Measurements from ENCODE around the gene SIT1. TPM values are rescaled to one million over a fixed set of nuclear protein-coding genes. Genes with fewer than 3 reads are reported as not detected.

Gene SIT1
- total RNA-seq, 1 experiment from 2014 or later, result not detected

GRCh38 chr9:35674025-35674361 is 23.3 kb upstream of the SIT1 start:
- no peaks in the 10 kb centered on the region for H3K9me3 Mint-ChIP-seq (ENCODE audit: low read depth, unreplicated experiment)
- no peak for DNase-seq
- H3K27ac Mint-ChIP-seq (ENCODE audit: unreplicated experiment), result no peak overlapping the region
- no peak overlapping the region for H3K4me3 Mint-ChIP-seq (ENCODE audit: low read depth, unreplicated experiment)
- TF ChIP-seq CTCF (IDR thresholded peaks at IDR 0.05; ENCODE audit: unreplicated experiment), result no peak
- peaks cover 31% of the 10 kb centered on the region for H3K4me1 Mint-ChIP-seq (ENCODE audit: low read depth, unreplicated experiment)
- intact Hi-C loops (cut with micrococcal nuclease; ENCODE audit: unreplicated experiment), result no loop called here
- H3K36me3 Mint-ChIP-seq (ENCODE audit: insufficient read depth, unreplicated experiment), result no peaks in the 10 kb centered on the region
- BruUV-seq (replicated peaks), result no TSS peak
- H3K27me3 Mint-ChIP-seq (ENCODE audit: unreplicated experiment), result no peaks in the 10 kb centered on the region
- CTCF ChIA-PET, result interaction anchor here (1.2 to 1.3 kb wide), 2 partner anchors 15 to 23 kb away, joined by 4 to 6 read pairs; no protein-coding TSS in a partner anchor

- no peaks in the 10 kb centered on the region for H3K9me3 Mint-ChIP-seq (ENCODE audit: low read depth, unreplicated experiment)
- BruUV-seq (replicated peaks), result no TSS peak
These were observed 22.6 kb upstream of the SIT1 start, which contains the start of gene CA9 for GRCh38 chr9:35673132-35674024. CA9 (plus strand) TSS chr9:35673928; CDS start chr9:35673960, 32 bp downstream.

GRCh38 chr9:35669331-35670145 is 18.8 kb upstream of the SIT1 start:
- CTCF ChIA-PET, result interaction anchor here (1.5 to 1.6 kb wide), 2 partner anchors 11 to 27 kb away, joined by 5 read pairs; partner anchors contain the start of genes CCDC107 and RMRP

More at GRCh38 chr9:35673132-35674024, 22.6 kb upstream of the SIT1 start, which contains the start of gene CA9:
- Mint-ChIP-seq H3K4me3 (ENCODE audit: low read depth, unreplicated experiment) (no peak within 1 kb of the TSS), H3K27ac (ENCODE audit: unreplicated experiment) (no peak within 1 kb of the TSS), H3K4me1 (ENCODE audit: low read depth, unreplicated experiment) (peaks cover 36% of the 10 kb centered on the region), H3K27me3 (ENCODE audit: unreplicated experiment) (no peaks in the 10 kb centered on the region), H3K36me3 (ENCODE audit: insufficient read depth, unreplicated experiment) (no peaks in the 10 kb centered on the region)
- no peak for TF ChIP-seq CTCF (IDR thresholded peaks at IDR 0.05; ENCODE audit: unreplicated experiment)
- intact Hi-C loops (cut with micrococcal nuclease; ENCODE audit: unreplicated experiment), result no loop called here
- CTCF ChIA-PET, result interaction anchor here (1.1 to 1.3 kb wide), 3 partner anchors 8 to 23 kb away, joined by 4 to 6 read pairs (median 4); partner anchors contain the start of gene ARHGEF39
- DNase-seq, result no peak

More at GRCh38 chr9:35669331-35670145, 18.8 kb upstream of the SIT1 start:
- TF ChIP-seq CTCF (IDR thresholded peaks at IDR 0.05; ENCODE audit: unreplicated experiment), result no peak
- no peak overlapping the region for H3K4me3 Mint-ChIP-seq (ENCODE audit: low read depth, unreplicated experiment)
- no peak overlapping the region for H3K27ac Mint-ChIP-seq (ENCODE audit: unreplicated experiment)
- H3K36me3 Mint-ChIP-seq (ENCODE audit: insufficient read depth, unreplicated experiment), result peaks cover 10% of the 10 kb centered on the region
- DNase-seq, result peak; percentile 75
- H3K4me1 Mint-ChIP-seq (ENCODE audit: low read depth, unreplicated experiment), result peaks cover 49% of the 10 kb centered on the region
- intact Hi-C loops (cut with micrococcal nuclease; ENCODE audit: unreplicated experiment), result loop anchor here (10.0 kb wide), 1 partner anchor 65 kb away; the partner anchor contains the start of genes CREB3 and TLN1
- no TSS peak for BruUV-seq (replicated peaks)
- H3K27me3 Mint-ChIP-seq (ENCODE audit: unreplicated experiment), result no peaks in the 10 kb centered on the region
- peaks cover 3% of the 10 kb centered on the region for H3K9me3 Mint-ChIP-seq (ENCODE audit: low read depth, unreplicated experiment)
